Measurements from ENCODE around the gene BTC.

DNA sequence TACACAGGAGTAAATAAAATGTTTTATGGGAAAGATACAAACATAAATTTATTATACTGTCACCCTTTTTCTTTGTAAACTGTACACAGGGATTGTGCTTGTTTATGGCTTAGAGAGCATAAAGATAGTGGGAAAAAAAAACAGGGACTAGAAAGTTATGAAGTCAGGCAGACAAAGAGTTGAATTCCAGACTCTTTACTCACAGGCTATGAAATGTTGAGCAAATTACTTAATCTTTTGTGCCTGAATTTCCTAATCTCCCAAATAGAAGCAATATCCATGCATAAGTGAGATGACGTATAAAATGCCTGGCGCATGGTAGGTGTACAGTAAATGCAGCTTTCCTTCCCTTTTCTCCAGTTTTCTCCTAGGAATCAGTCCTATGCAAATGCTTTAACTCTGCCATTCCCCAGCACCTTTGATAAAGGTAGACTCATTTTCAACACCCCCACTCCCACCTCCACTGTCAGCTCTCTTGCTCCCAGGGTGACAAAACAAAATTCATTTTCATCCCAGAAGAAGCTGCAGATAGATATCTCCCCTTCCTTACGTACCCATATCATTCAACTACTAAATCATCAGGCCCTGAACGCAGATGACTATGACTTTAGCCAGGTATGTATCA, 44.5 kb upstream of the BTC start:
- TF ChIP-seq, protein P1, sequence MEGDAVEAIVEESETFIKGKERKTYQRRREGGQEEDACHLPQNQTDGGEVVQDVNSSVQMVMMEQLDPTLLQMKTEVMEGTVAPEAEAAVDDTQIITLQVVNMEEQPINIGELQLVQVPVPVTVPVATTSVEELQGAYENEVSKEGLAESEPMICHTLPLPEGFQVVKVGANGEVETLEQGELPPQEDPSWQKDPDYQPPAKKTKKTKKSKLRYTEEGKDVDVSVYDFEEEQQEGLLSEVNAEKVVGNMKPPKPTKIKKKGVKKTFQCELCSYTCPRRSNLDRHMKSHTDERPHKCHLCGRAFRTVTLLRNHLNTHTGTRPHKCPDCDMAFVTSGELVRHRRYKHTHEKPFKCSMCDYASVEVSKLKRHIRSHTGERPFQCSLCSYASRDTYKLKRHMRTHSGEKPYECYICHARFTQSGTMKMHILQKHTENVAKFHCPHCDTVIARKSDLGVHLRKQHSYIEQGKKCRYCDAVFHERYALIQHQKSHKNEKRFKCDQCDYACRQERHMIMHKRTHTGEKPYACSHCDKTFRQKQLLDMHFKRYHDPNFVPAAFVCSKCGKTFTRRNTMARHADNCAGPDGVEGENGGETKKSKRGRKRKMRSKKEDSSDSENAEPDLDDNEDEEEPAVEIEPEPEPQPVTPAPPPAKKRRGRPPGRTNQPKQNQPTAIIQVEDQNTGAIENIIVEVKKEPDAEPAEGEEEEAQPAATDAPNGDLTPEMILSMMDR (IDR thresholded peaks at IDR 0.05): no peak
- no peak for TF ChIP-seq EP300 (IDR thresholded peaks at IDR 0.05; ENCODE audit: low read depth)

All from transverse colon (tissue), 3 donors.